ENCODE results near the gene PCDH7.

PCDH7 gene

GRCh38 chr4:30720021-30720660 lies at the start of gene PCDH7:
TSS of gene PCDH7 (plus strand) at chr4:30720369. CDS start at chr4:30721423, 1,054 bp downstream.
- ATAC-seq = peak in 1 of 2 donors; percentile 39

- ATAC-seq = no peak
Measured at GRCh38 chr4:30671926-30672448, 48.2 kb upstream of the PCDH7 start.

GRCh38 chr4:30696191-30696590 lies 24.0 kb upstream of the PCDH7 start:
- no peak for ATAC-seq

- no peak for ATAC-seq
Measured at GRCh38 chr4:30714408-30715031, 5.6 kb upstream of the PCDH7 start.

- ATAC-seq = no peak
Measured at GRCh38 chr4:30716158-30716557, 4.0 kb upstream of the PCDH7 start.

GRCh38 chr4:30716681-30717207 lies 3.4 kb upstream of the PCDH7 start:
- no peak for ATAC-seq

- no peak for ATAC-seq
Measured at GRCh38 chr4:30717208-30718020, 2.8 kb upstream of the PCDH7 start.

- no peak for ATAC-seq
Measured at GRCh38 chr4:30718021-30718542, 2.1 kb upstream of the PCDH7 start.

GRCh38 chr4:30718641-30719453 lies 1.3 kb upstream of the PCDH7 start:
- ATAC-seq = no peak

GRCh38 chr4:30719454-30720020 lies 632 bp upstream of the PCDH7 start:
- ATAC-seq = no peak

- ATAC-seq = no peak
Measured at GRCh38 chr4:30720661-30721184, 554 bp downstream of the PCDH7 start.

- no peak for ATAC-seq
Measured at GRCh38 chr4:30721185-30722091, 1.3 kb downstream of the PCDH7 start.

GRCh38 chr4:30722092-30722358 lies 1.9 kb downstream of the PCDH7 start:
- no peak for ATAC-seq

GRCh38 chr4:30722359-30723200 lies 2.4 kb downstream of the PCDH7 start:
- no peak for ATAC-seq

- ATAC-seq = no peak
Measured at GRCh38 chr4:30723201-30723955, 3.2 kb downstream of the PCDH7 start.

- ATAC-seq = no peak
Measured at GRCh38 chr4:30724247-30724646, 4.1 kb downstream of the PCDH7 start.

GRCh38 chr4:30725562-30725961 lies 5.4 kb downstream of the PCDH7 start:
- no peak for ATAC-seq

GRCh38 chr4:30726090-30726675 lies 6.0 kb downstream of the PCDH7 start:
- no peak for ATAC-seq

- no peak for ATAC-seq
Measured at GRCh38 chr4:30727409-30727808, 7.2 kb downstream of the PCDH7 start.

Measured in activated CD4-positive, CD25-positive, alpha-beta regulatory T cell treated with anti-CD3 and anti-CD28 coated beads, Interleukin-2, amount 50 U/mL, for 24 hours (primary cell).